ENCODE data around the gene CLDN20. TPM values are rescaled to one million over a fixed set of nuclear protein-coding genes. Genes with fewer than 3 reads are reported as not detected.

Gene CLDN20
- total RNA-seq, 1 donor from 2014 or later = not detected

DNA sequence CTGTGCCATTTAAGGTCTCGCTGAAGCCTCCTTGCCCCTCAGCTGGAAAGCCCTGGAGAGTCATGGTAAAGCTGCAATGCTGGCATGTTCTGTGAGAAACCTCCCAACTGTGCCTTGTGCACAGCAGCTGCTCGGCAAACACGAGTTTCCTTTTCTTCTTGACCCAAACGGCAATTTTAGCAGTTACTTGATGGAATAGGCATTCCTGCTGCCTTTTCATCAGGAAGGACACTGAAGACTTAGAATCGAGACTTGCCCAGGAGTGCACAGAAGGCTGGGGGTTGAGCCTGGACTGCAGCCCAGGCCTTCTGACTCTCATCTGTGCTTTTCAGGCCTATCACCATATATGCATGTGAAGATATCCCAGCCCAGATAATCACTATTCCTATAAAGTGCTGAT lies 28.7 kb upstream of the CLDN20 start:
- TF ChIP-seq CTCF (IDR thresholded peaks at IDR 0.05; ENCODE audit: borderline replicate concordance) = no peak
- Histone ChIP-seq H3K4me3 (no peak overlapping the region), H3K27ac (replicated peaks) (no peak overlapping the region)

DNA sequence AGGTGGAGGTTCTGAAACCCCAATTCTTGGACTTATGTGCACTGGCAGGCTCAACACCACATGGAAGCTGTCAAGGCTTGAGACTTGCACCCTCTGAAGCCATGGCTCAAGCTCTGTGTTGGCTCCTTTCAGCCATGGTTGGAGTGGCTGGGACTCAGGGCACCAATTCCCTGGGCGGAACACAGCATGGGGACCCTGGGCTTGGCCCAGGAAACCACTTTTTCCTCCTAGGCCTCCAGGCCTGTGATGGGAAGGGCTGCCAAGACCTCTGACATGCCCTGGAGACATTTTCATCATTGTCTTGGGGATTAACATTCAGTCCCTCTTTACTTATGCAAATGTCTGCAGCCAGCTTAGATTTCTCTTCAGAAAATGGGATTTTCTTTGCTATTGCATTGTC lies 26.2 kb upstream of the CLDN20 start:
- H3K27me3 ChIP-seq (ENCODE audit: low read depth) = no peaks in the 10 kb centered on the region
- no peaks in the 10 kb centered on the region for H3K36me3 ChIP-seq
- TF ChIP-seq CTCF (IDR thresholded peaks at IDR 0.05; ENCODE audit: borderline replicate concordance) = no peak
- no peaks in the 10 kb centered on the region for H3K4me1 ChIP-seq
- DNase-seq = no peak
- no peak overlapping the region for H3K27ac ChIP-seq (replicated peaks)
- H3K9me3 ChIP-seq (replicated peaks) = no peaks in the 10 kb centered on the region
- no peak overlapping the region for H3K4me3 ChIP-seq
- intact Hi-C loops (cut with micrococcal nuclease) = no loop called here

More for the DNA sequence above, 28.7 kb upstream of the CLDN20 start:
- Histone ChIP-seq H3K4me1 (no peaks in the 10 kb centered on the region), H3K36me3 (no peaks in the 10 kb centered on the region), H3K9me3 (replicated peaks) (no peaks in the 10 kb centered on the region), H3K27me3 (ENCODE audit: low read depth) (no peaks in the 10 kb centered on the region)
- no peak for DNase-seq
- intact Hi-C loops (cut with micrococcal nuclease) = no loop called here

GRCh38 chr6:155240905-155241600 lies 22.8 kb upstream of the CLDN20 start:
- Histone ChIP-seq H3K36me3 (no peaks in the 10 kb centered on the region), H3K27me3 (ENCODE audit: low read depth) (no peaks in the 10 kb centered on the region), H3K4me3 (no peak overlapping the region), H3K9me3 (replicated peaks) (no peaks in the 10 kb centered on the region), H3K27ac (replicated peaks) (no peak overlapping the region), H3K4me1 (no peaks in the 10 kb centered on the region)
- no peak for TF ChIP-seq CTCF (IDR thresholded peaks at IDR 0.05; ENCODE audit: borderline replicate concordance)
- no peak for DNase-seq
- intact Hi-C loops (cut with micrococcal nuclease) = no loop called here

DNA sequence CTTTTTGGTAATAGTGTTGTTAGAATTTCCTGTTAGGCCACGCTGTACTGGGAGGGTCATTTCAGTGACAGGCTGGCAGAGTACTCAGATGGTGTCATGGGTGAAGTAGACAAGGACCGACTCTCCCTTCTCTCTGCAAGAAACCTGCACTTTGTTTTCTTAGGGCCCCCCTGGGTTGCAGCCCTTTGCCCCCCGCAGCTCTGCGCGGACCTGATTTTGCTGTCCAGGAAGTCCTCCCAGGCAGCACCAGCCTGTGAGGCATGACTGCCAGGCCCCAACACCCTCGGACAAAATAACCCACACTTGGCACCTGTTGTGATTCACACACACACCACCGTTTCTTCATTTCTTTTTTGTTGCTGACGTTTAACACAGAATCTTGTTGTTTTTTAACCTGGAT lies 21.8 kb upstream of the CLDN20 start:
- intact Hi-C loops (cut with micrococcal nuclease) = no loop called here
- H3K27me3 ChIP-seq (ENCODE audit: low read depth) = no peaks in the 10 kb centered on the region
- DNase-seq = no peak
- no peaks in the 10 kb centered on the region for H3K36me3 ChIP-seq
- no peak overlapping the region for H3K27ac ChIP-seq (replicated peaks)
- no peak for TF ChIP-seq CTCF (IDR thresholded peaks at IDR 0.05; ENCODE audit: borderline replicate concordance)
- no peaks in the 10 kb centered on the region for H3K9me3 ChIP-seq (replicated peaks)
- no peaks in the 10 kb centered on the region for H3K4me1 ChIP-seq
- no peak overlapping the region for H3K4me3 ChIP-seq

DNA sequence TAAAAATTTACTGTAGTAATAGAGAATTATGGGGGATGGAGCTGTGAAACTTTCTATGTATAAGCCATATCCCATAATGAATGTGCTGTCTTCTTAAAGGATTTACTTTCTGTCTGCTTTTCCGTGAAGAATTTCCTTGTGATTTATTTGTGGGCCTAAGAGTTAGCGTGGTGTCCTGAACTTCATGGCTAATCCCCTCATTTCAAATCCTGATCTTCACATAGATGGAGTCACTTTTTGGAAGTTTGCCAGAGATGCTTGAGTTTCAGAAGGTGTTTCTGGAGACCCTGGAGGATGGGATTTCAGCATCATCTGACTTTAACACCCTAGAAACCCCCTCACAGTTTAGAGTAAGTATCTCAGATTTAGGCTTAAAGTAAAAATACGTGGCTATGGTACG lies 19.4 kb upstream of the CLDN20 start:
- no peaks in the 10 kb centered on the region for H3K36me3 ChIP-seq
- H3K9me3 ChIP-seq (replicated peaks) = no peaks in the 10 kb centered on the region
- H3K27me3 ChIP-seq (ENCODE audit: low read depth) = no peaks in the 10 kb centered on the region
- no peaks in the 10 kb centered on the region for H3K4me1 ChIP-seq
- H3K27ac ChIP-seq (replicated peaks) = no peak overlapping the region
- no peak for TF ChIP-seq CTCF (IDR thresholded peaks at IDR 0.05; ENCODE audit: borderline replicate concordance)
- no peak for DNase-seq
- H3K4me3 ChIP-seq = no peak overlapping the region
- intact Hi-C loops (cut with micrococcal nuclease) = no loop called here
